K562 (cell line): Measurements from ENCODE around the gene AS3MT. TPM values are rescaled to one million over a fixed set of nuclear protein-coding genes. Genes with fewer than 3 reads are reported as not detected.
A peak's percentile ranks its signal among the peaks of the same experiment; 100 is the strongest.

Source experiments
- ATAC-seq: fragments of 200-7000 bp; cut with Tn5 transposase; 3 replicates; pipeline ENCODE4 v1.9.1; 2020; ENCODE audit warnings: moderate library complexity
- BruUV-seq: library from RNA; stranded (reverse); fragments of 400-500 nt; replicated peaks from 2 replicates; lab custom pipeline; 2021; lab: Mats Ljungman, UMichigan
- CTCF ChIA-PET: fragments of 300-600 bp; formaldehyde crosslinking; extraction: SDS; loops from one replicate; lab custom pipeline; 2021; ENCODE audit warnings: low intra/inter-chr PET ratio; lab: Yijun Ruan, JAX
- POLR2A ChIA-PET: fragments of 300-600, 350-650 bp; sonication (Branson Sonifier 250); formaldehyde crosslinking; extraction: SDS; loops from one replicate; lab custom pipeline; 2021; ENCODE audit warnings: antibody characterized with exemption, inconsistent platforms; lab: Yijun Ruan, JAX
- DNase-seq, 4 experiments: peaks; one replicate each; pipeline versions ENCODE4 v3.0.0 to v3.0.0-alpha.2; 2011 to 2018; ENCODE audit warnings: low spot score in 3 of 4, mixed read lengths in 3 of 4; ENCODE audit errors: extremely low read depth in 1 of 4
- FAIRE-seq: peaks from 2 replicates; lab custom pipeline; 2011; peaks lifted over from hg19 to GRCh38; lab: Jason Lieb, UNC
- H2AFZ ChIP-seq: 2 replicates; pipeline ENCODE4 v1.6.0; 2011; ENCODE audit warnings: low read depth, low read length, control low read depth, inconsistent platforms
- H3K27ac ChIP-seq: fragments of 200-600 bp; 3 replicates; pipeline ENCODE4 v1.8.0; 2011; ENCODE audit warnings: low read depth, mild to moderate bottlenecking, control low read depth, inconsistent platforms, low read length, moderate library complexity, mixed read lengths; ENCODE audit errors: extremely low read depth
- H3K27me3 ChIP-seq, 2 experiments: fragments of 300-600 bp in 1 of 2; 2 replicates in 1 of 2; 3 replicates in 1 of 2; pipeline versions ENCODE4 v1.6.0 to v1.8.0; 2011; ENCODE audit warnings: inconsistent platforms in 2 of 2, low read length in 2 of 2, mild to moderate bottlenecking in 1 of 2, mixed read lengths in 1 of 2, moderate library complexity in 1 of 2; ENCODE audit not compliant: control insufficient read depth in 2 of 2, insufficient read depth in 2 of 2
- H3K36me3 ChIP-seq: fragments of 300-600 bp; 3 replicates; pipeline ENCODE4 v1.8.0; 2011; ENCODE audit warnings: mild to moderate bottlenecking, low read length, inconsistent platforms; ENCODE audit not compliant: control insufficient read depth, insufficient read depth
- H3K4me1 ChIP-seq, 2 experiments: fragments of 200-600 bp in 1 of 2; replicated peaks in 1 of 2; 2 replicates in 1 of 2; 3 replicates in 1 of 2; pipeline versions ENCODE4 v1.5.1 to v1.8.0; 2011; ENCODE audit warnings: inconsistent platforms in 2 of 2, low read length in 2 of 2, mild to moderate bottlenecking in 1 of 2, mixed read lengths in 1 of 2, moderate library complexity in 1 of 2; ENCODE audit not compliant: control insufficient read depth in 2 of 2, insufficient read depth in 2 of 2
- H3K4me2 ChIP-seq: 2 replicates; pipeline ENCODE4 v1.6.1; 2011; ENCODE audit warnings: low read length, control low read depth, inconsistent platforms, mixed read lengths; ENCODE audit not compliant: insufficient read depth
- H3K4me3 ChIP-seq: fragments of 200-600 bp; sonication (generic), shearing (Covaris generic); 2 replicates; pipeline ENCODE4 v1.5.1; 2016; ENCODE audit warnings: control low read depth, inconsistent platforms
- H3K79me2 ChIP-seq: fragments of 200-600 bp; 3 replicates; pipeline ENCODE4 v1.8.0; 2011; ENCODE audit warnings: low read length, inconsistent platforms; ENCODE audit not compliant: control insufficient read depth, insufficient read depth
- H3K9ac ChIP-seq, 2 experiments: 2 replicates each; pipeline versions ENCODE4 v1.6.0 to v1.6.1; 2011; ENCODE audit warnings: low read depth in 2 of 2, low read length in 2 of 2, control low read depth in 1 of 2, inconsistent platforms in 1 of 2, mild to moderate bottlenecking in 1 of 2, mixed read lengths in 1 of 2; ENCODE audit not compliant: insufficient read depth in 1 of 2
- H3K9me1 ChIP-seq: one replicate; pipeline ENCODE4 v1.6.0; 2011; ENCODE audit warnings: inconsistent platforms, mild to moderate bottlenecking, low read length, moderate library complexity; ENCODE audit not compliant: control insufficient read depth, insufficient read depth
- H3K9me3 ChIP-seq: replicated peaks from 2 replicates; pipeline ENCODE4 v1.5.1; 2011; ENCODE audit warnings: low read depth, low read length, inconsistent platforms; ENCODE audit not compliant: control insufficient read depth, insufficient read depth
- H4K20me1 ChIP-seq: replicated peaks from 2 replicates; pipeline ENCODE4 v1.6.1; 2011; ENCODE audit warnings: low read length, inconsistent platforms, mixed read lengths; ENCODE audit not compliant: control insufficient read depth, insufficient read depth
- CHD1 ChIP-seq: fragments of 200-600 bp; sonication (generic); IDR thresholded peaks from one replicate; pipeline ENCODE4 v1.6.1; 2012; ENCODE audit warnings: mild to moderate bottlenecking, moderate library complexity, low read length, inconsistent platforms
- DACH1 ChIP-seq: fragments of 450-650 bp; IDR thresholded peaks from 2 replicates; pipeline ENCODE4 v1.6.1; 2018; ENCODE audit not compliant: partially characterized antibody
- HMGN3 ChIP-seq: IDR thresholded peaks from 2 replicates; pipeline ENCODE4 v1.6.1; 2011; ENCODE audit warnings: borderline replicate concordance, low read depth, mild to moderate bottlenecking, mixed read lengths, low read length; ENCODE audit not compliant: insufficient read length; ENCODE audit errors: extremely low read depth
- NR4A1 ChIP-seq, 2 experiments: fragments of 250-450 bp in 1 of 2; fragments of 450-650 bp in 1 of 2; sonication (Bioruptor Pico) in 1 of 2; IDR thresholded peaks; 2 replicates each; pipeline versions ENCODE4 v1.4.0 to v1.6.1; 2016 to 2020; ENCODE audit warnings: mild to moderate bottlenecking in 2 of 2, missing compliant biosample characterization in 1 of 2, missing genetic modification characterization in 1 of 2, moderate library complexity in 1 of 2
- POLR3A ChIP-seq: IDR thresholded peaks from 2 replicates; pipeline ENCODE4 v1.6.1; 2011; ENCODE audit warnings: borderline replicate concordance, mild to moderate bottlenecking, moderate library complexity; ENCODE audit not compliant: insufficient read length, insufficient read depth; ENCODE audit errors: extremely low read depth
- SFPQ ChIP-seq: fragments of 200-400 bp; formaldehyde crosslinking; IDR thresholded peaks from 2 replicates; pipeline ENCODE4 v1.6.1; 2017; ENCODE audit warnings: mild to moderate bottlenecking, low read depth, low read length, moderate library complexity
- SRSF3 ChIP-seq: fragments of 200-400 bp; formaldehyde crosslinking; IDR thresholded peaks from 2 replicates; pipeline ENCODE4 v1.6.1; 2016; ENCODE audit warnings: mild to moderate bottlenecking, low read length, moderate library complexity; ENCODE audit not compliant: insufficient read depth
- SRSF9 ChIP-seq: fragments of 200-400 bp; formaldehyde crosslinking; IDR thresholded peaks from 2 replicates; pipeline ENCODE4 v1.6.1; 2017; ENCODE audit warnings: low read depth, low read length, borderline replicate concordance
- STAT6 ChIP-seq: sonication (generic); formaldehyde crosslinking; IDR thresholded peaks from 2 replicates; pipeline ENCODE4 v1.8.1; 2023; ENCODE audit warnings: mild to moderate bottlenecking, missing genetic modification reagents
- WGBS: fragments of 100-300 bp; shearing (Covaris generic); methylation state at CpG from one replicate; pipeline ENCODE4 v1.1.6; 2016; ENCODE audit warnings: low coverage, mixed read lengths; ENCODE audit not compliant: insufficient coverage; ENCODE audit errors: missing lambda C conversion rate; 5-methylcytosine and 5-hydroxymethylcytosine counted together
- in situ Hi-C: fragments of 300-500 bp; cut with MboI; formaldehyde crosslinking; loops from 4 replicates; pipeline ENCODE4 v1.15.0; 2018; ENCODE audit warnings: inconsistent platforms, mixed read lengths
- intact Hi-C: fragments of 100-400 bp; cut with micrococcal nuclease; formaldehyde crosslinking; loops from 2 replicates; pipeline ENCODE4 v1.14.2; 2022
- polyA plus RNA-seq, 8 experiments: library from polyadenylated mRNA; depleted of rRNA in 4 of 8; stranded (reverse) in 5 of 8; unstranded in 3 of 8; fragments of >200 nt; fragmentation: Nextera tagmentation in 2 of 8; fragmentation: Illumina TruSeq in 1 of 8; extraction: Ambion mirVana in 2 of 8; extraction: Trizol in 1 of 8; gene quantifications; 2 replicates each; pipeline versions ENCODE4 v1.2.1 to v1.2.3, GENCODE V29; 2011 to 2014; ENCODE audit warnings: inconsistent platforms in 1 of 8, missing spikeins in 1 of 8
- total RNA-seq, 7 experiments: library from RNA; depleted of rRNA in 6 of 7; stranded (reverse); fragments of >200 nt in 6 of 7; fragmentation: Illumina TruSeq in 2 of 7; extraction: Trizol in 2 of 7; gene quantifications; 2 replicates each; pipeline versions ENCODE4 v1.2.1 to v1.2.3, GENCODE V29; 2011 to 2021; ENCODE audit warnings: low replicate concordance in 1 of 7
- TF ChIP-seq, protein P1 (sequence below): fragments of 450-650 bp; formaldehyde crosslinking; IDR thresholded peaks from 2 replicates; pipeline ENCODE4 v1.4.0; 2020; ENCODE audit warnings: mild to moderate bottlenecking, moderate library complexity

Gene AS3MT
- total and polyA plus RNA-seq, 9 of the 15 experiments (the other 6 are each of a cell fraction or from before 2014, with no cell fraction given), result 0.04 to 0.33 (median 0.19) TPM; not detected in 2

GRCh38 chr10:102917962-102918816 is 48.9 kb downstream of the AS3MT start, which contains the start of gene CNNM2:
TSS of gene CNNM2 (plus strand) at chr10:102918294. CDS start at chr10:102918481, 187 bp downstream.
- Histone ChIP-seq H3K27me3 (no peaks in the 10 kb centered on the region), H3K36me3 (no peaks in the 10 kb centered on the region), H3K9ac (peak within 1 kb of the TSS; percentile 71 to 98), H3K79me2 (peaks cover 29% of the 10 kb centered on the region), H3K9me1 (no peaks in the 10 kb centered on the region), H3K4me1 (peaks cover 0 to 26% of the 10 kb centered on the region in 2 experiments; a peak in 4 of 5 replicates), H3K4me3 (peak within 1 kb of the TSS; percentile 87), H3K4me2 (peak within 1 kb of the TSS; percentile 87), H4K20me1 (no peaks in the 10 kb centered on the region), H3K27ac (peak within 1 kb of the TSS; percentile 81; the same call in 2 of the 3 replicates), H2AFZ (peak within 1 kb of the TSS; percentile 97), H3K9me3 (no peaks in the 10 kb centered on the region)
- in situ Hi-C loops, result loop anchor here (5.0 kb wide), 3 partner anchors 81 to 324 kb away; partner anchors contain the start of gene CYP17A1
- DNase-seq (peak; percentile 95 to 99 (median 96)), ATAC-seq (peak; percentile 93), FAIRE-seq (peak; percentile 96)
- no TSS peak for BruUV-seq
- ChIA-PET CTCF (interaction anchor here (0.6 to 3.7 kb wide), 6 partner anchors 120 to 669 kb away, joined by 3 to 61 read pairs (median 6); no protein-coding TSS in a partner anchor), POLR2A (interaction anchor here (0.5 to 1.5 kb wide), 13 partner anchors 16 to 317 kb away, joined by 3 to 7 read pairs (median 3); no protein-coding TSS in a partner anchor)
- WGBS, result under 1% methylated on average over 56 of the region's 80 CpGs
- intact Hi-C loops, result loop anchor here (1.0 to 10.0 kb wide), 6 partner anchors 44 to 567 kb away; partner anchors contain the start of gene BORCS7
- TF ChIP-seq DACH1 (peak; percentile 42), STAT6 (CRISPR knock-in tag) (no peak), SRSF9 (no peak), SFPQ (no peak), SRSF3 (no peak), NR4A1 (CRISPR knock-in tag; IDR thresholded peaks at IDR 0.05) (no peak), NR4A1 (tag; IDR thresholded peaks at IDR 0.05) (no peak), CHD1 (no peak), HMGN3 (peak; percentile 6), POLR3A (no peak)
- TF ChIP-seq, protein P1, sequence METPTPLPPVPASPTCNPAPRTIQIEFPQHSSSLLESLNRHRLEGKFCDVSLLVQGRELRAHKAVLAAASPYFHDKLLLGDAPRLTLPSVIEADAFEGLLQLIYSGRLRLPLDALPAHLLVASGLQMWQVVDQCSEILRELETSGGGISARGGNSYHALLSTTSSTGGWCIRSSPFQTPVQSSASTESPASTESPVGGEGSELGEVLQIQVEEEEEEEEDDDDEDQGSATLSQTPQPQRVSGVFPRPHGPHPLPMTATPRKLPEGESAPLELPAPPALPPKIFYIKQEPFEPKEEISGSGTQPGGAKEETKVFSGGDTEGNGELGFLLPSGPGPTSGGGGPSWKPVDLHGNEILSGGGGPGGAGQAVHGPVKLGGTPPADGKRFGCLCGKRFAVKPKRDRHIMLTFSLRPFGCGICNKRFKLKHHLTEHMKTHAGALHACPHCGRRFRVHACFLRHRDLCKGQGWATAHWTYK, result no peak
